ENCODE results near the gene R3HCC1L. TPM values are rescaled to one million over a fixed set of nuclear protein-coding genes. Genes with fewer than 3 reads are reported as not detected.

The R3HCC1L gene
- total RNA-seq, 2 donors from 2014 or later: 18.4 to 24.0 TPM

GRCh38 chr10:98272656-98273055, 138.2 kb downstream of the R3HCC1L start:
- DNase-seq (no peak), ATAC-seq (replicated peaks in 1 of 2) (no peak)
- no peaks in the 10 kb centered on the region for H3K36me3 Mint-ChIP-seq (ENCODE audit: insufficient read depth in 2 of 2)
- H3K27ac Mint-ChIP-seq: no peak overlapping the region
- no peaks in the 10 kb centered on the region for H3K9me3 Mint-ChIP-seq
- no peak overlapping the region for H3K4me3 Mint-ChIP-seq
- peaks cover 58% of the 10 kb centered on the region for H3K27me3 Mint-ChIP-seq (ENCODE audit: low read depth)
- no peaks in the 10 kb centered on the region for H3K4me1 Mint-ChIP-seq (ENCODE audit: low read depth)

- DNase-seq (no peak), ATAC-seq (replicated peaks in 1 of 2) (no peak)
- H3K4me1 Mint-ChIP-seq (ENCODE audit: low read depth): no peaks in the 10 kb centered on the region
Measured at GRCh38 chr10:98273057-98273850, 138.8 kb downstream of the R3HCC1L start.

GRCh38 chr10:98274562-98274961, 140.1 kb downstream of the R3HCC1L start:
- no peak for ATAC-seq (replicated peaks in 1 of 2)
- H3K36me3 Mint-ChIP-seq (ENCODE audit: insufficient read depth in 2 of 2): no peaks in the 10 kb centered on the region
- no peaks in the 10 kb centered on the region for H3K9me3 Mint-ChIP-seq
- no peak overlapping the region for H3K4me3 Mint-ChIP-seq
- H3K27ac Mint-ChIP-seq: no peak overlapping the region
- DNase-seq: no peak
- H3K4me1 Mint-ChIP-seq (ENCODE audit: low read depth): no peaks in the 10 kb centered on the region
- peaks cover 49% of the 10 kb centered on the region for H3K27me3 Mint-ChIP-seq (ENCODE audit: low read depth)

More at GRCh38 chr10:98273057-98273850, 138.8 kb downstream of the R3HCC1L start:
- Mint-ChIP-seq H3K9me3 (no peaks in the 10 kb centered on the region), H3K36me3 (ENCODE audit: insufficient read depth in 2 of 2) (no peaks in the 10 kb centered on the region), H3K27ac (no peak overlapping the region), H3K27me3 (ENCODE audit: low read depth) (peaks cover 54% of the 10 kb centered on the region), H3K4me3 (no peak overlapping the region)

GRCh38 chr10:98276311-98276710, 141.9 kb downstream of the R3HCC1L start:
- Mint-ChIP-seq H3K4me1 (ENCODE audit: low read depth) (no peaks in the 10 kb centered on the region), H3K27me3 (ENCODE audit: low read depth) (peaks cover 42% of the 10 kb centered on the region), H3K9me3 (peaks cover 1 to 2% of the 10 kb centered on the region in 2 donors), H3K27ac (no peak overlapping the region), H3K4me3 (no peak overlapping the region), H3K36me3 (ENCODE audit: insufficient read depth in 2 of 2) (peaks cover 0 to 1% of the 10 kb centered on the region in 2 donors)
- DNase-seq (no peak), ATAC-seq (replicated peaks in 1 of 2) (no peak)

GRCh38 chr10:98285416-98285815, 151.0 kb downstream of the R3HCC1L start:
- ATAC-seq (replicated peaks in 1 of 2): no peak
- H3K27ac Mint-ChIP-seq: no peak overlapping the region
- no peak overlapping the region for H3K4me3 Mint-ChIP-seq
- peaks cover 2 to 3% of the 10 kb centered on the region in 2 donors for H3K9me3 Mint-ChIP-seq
- peaks cover 3% of the 10 kb centered on the region in 2 donors for H3K36me3 Mint-ChIP-seq (ENCODE audit: insufficient read depth in 2 of 2)
- no peak for DNase-seq
- H3K4me1 Mint-ChIP-seq (ENCODE audit: low read depth): no peaks in the 10 kb centered on the region
- peaks cover 20% of the 10 kb centered on the region for H3K27me3 Mint-ChIP-seq (ENCODE audit: low read depth)

- H3K27ac Mint-ChIP-seq: no peak overlapping the region
- peaks cover 0 to under 1% of the 10 kb centered on the region in 2 donors for H3K9me3 Mint-ChIP-seq
- DNase-seq: no peak
- no peaks in the 10 kb centered on the region for H3K4me1 Mint-ChIP-seq (ENCODE audit: low read depth)
- H3K27me3 Mint-ChIP-seq (ENCODE audit: low read depth): peaks cover 19% of the 10 kb centered on the region
- no peak overlapping the region for H3K4me3 Mint-ChIP-seq
- ATAC-seq (replicated peaks in 1 of 2): no peak
- H3K36me3 Mint-ChIP-seq (ENCODE audit: insufficient read depth in 2 of 2): peaks cover under 1 to 3% of the 10 kb centered on the region in 2 donors
Measured at GRCh38 chr10:98286419-98286818, 152.0 kb downstream of the R3HCC1L start.

- Mint-ChIP-seq H3K27ac (no peak overlapping the region), H3K36me3 (ENCODE audit: insufficient read depth in 2 of 2) (peaks cover 0 to 1% of the 10 kb centered on the region in 2 donors), H3K4me3 (no peak overlapping the region), H3K27me3 (ENCODE audit: low read depth) (peaks cover 15% of the 10 kb centered on the region), H3K9me3 (no peaks in the 10 kb centered on the region), H3K4me1 (ENCODE audit: low read depth) (no peaks in the 10 kb centered on the region)
- no peak for ATAC-seq (replicated peaks in 1 of 2)
- DNase-seq: no peak
Measured at GRCh38 chr10:98287321-98287720, 152.9 kb downstream of the R3HCC1L start.

GRCh38 chr10:98289802-98290209, 155.3 kb downstream of the R3HCC1L start:
- Mint-ChIP-seq H3K27ac (no peak overlapping the region), H3K4me3 (no peak overlapping the region), H3K27me3 (ENCODE audit: low read depth) (peaks cover 14% of the 10 kb centered on the region), H3K4me1 (ENCODE audit: low read depth) (no peaks in the 10 kb centered on the region), H3K36me3 (ENCODE audit: insufficient read depth in 2 of 2) (no peaks in the 10 kb centered on the region), H3K9me3 (no peaks in the 10 kb centered on the region)
- ATAC-seq (replicated peaks in 1 of 2): no peak
- no peak for DNase-seq

- H3K36me3 Mint-ChIP-seq (ENCODE audit: insufficient read depth in 2 of 2): no peaks in the 10 kb centered on the region
- ATAC-seq (replicated peaks in 1 of 2) (no peak), DNase-seq (no peak)
- H3K4me3 Mint-ChIP-seq: no peak overlapping the region
- no peaks in the 10 kb centered on the region for H3K4me1 Mint-ChIP-seq (ENCODE audit: low read depth)
- peaks cover 29% of the 10 kb centered on the region for H3K27me3 Mint-ChIP-seq (ENCODE audit: low read depth)
- no peak overlapping the region for H3K27ac Mint-ChIP-seq
- no peaks in the 10 kb centered on the region for H3K9me3 Mint-ChIP-seq
Measured at GRCh38 chr10:98292971-98293370, 158.5 kb downstream of the R3HCC1L start.

GRCh38 chr10:98293550-98294269, 159.3 kb downstream of the R3HCC1L start:
- Mint-ChIP-seq H3K4me3 (no peak overlapping the region), H3K27me3 (ENCODE audit: low read depth) (peaks cover 29% of the 10 kb centered on the region), H3K4me1 (ENCODE audit: low read depth) (no peaks in the 10 kb centered on the region), H3K9me3 (no peaks in the 10 kb centered on the region), H3K27ac (no peak overlapping the region), H3K36me3 (ENCODE audit: insufficient read depth in 2 of 2) (no peaks in the 10 kb centered on the region)
- DNase-seq (no peak), ATAC-seq (replicated peaks in 1 of 2) (no peak)

- Mint-ChIP-seq H3K4me1 (ENCODE audit: low read depth) (no peaks in the 10 kb centered on the region), H3K27ac (no peak overlapping the region)
Measured at GRCh38 chr10:98294270-98294627, 159.8 kb downstream of the R3HCC1L start.

More at GRCh38 chr10:98294270-98294627, 159.8 kb downstream of the R3HCC1L start:
- no peaks in the 10 kb centered on the region for H3K36me3 Mint-ChIP-seq (ENCODE audit: insufficient read depth in 2 of 2)
- H3K4me3 Mint-ChIP-seq: no peak overlapping the region
- ATAC-seq (replicated peaks in 1 of 2): no peak
- DNase-seq: no peak
- H3K27me3 Mint-ChIP-seq (ENCODE audit: low read depth): peaks cover 29% of the 10 kb centered on the region
- no peaks in the 10 kb centered on the region for H3K9me3 Mint-ChIP-seq
